H1 (cell line): ENCODE measurements around the gene SPATA33. TPM values are rescaled to one million over a fixed set of nuclear protein-coding genes. Genes with fewer than 3 reads are reported as not detected.

Source experiments
- CTCF ChIA-PET: fragments of 300-600 bp; sonication (Branson Sonifier 250); formaldehyde crosslinking; loops from one replicate; lab custom pipeline; 2021; ENCODE audit not compliant: partially characterized antibody; lab: Charles Lee
- POLR2A ChIA-PET: fragments of 300-600 bp; sonication (Branson Sonifier 250); formaldehyde crosslinking; loops from one replicate; lab custom pipeline; 2021; ENCODE audit warnings: inconsistent platforms; ENCODE audit not compliant: partially characterized antibody; lab: Charles Lee
- DNase-seq, 2 experiments: peaks; one replicate each; pipeline versions ENCODE4 v3.0.0 to v3.0.0-alpha.2; 2010 to 2022; ENCODE audit warnings: low spot score in 2 of 2, low read depth in 1 of 2, mixed read lengths in 1 of 2
- FAIRE-seq: peaks from 2 replicates; lab custom pipeline; 2011; peaks lifted over from hg19 to GRCh38; lab: Jason Lieb, UNC
- H2AFZ ChIP-seq: 2 replicates; pipeline ENCODE4 v1.8.1; 2012; ENCODE audit warnings: low read length, inconsistent platforms
- H2AK5ac ChIP-seq: 2 replicates; pipeline ENCODE4 v1.6.1; 2013; ENCODE audit warnings: low read depth, low read length
- H2BK120ac ChIP-seq: replicated peaks from 2 replicates; pipeline ENCODE3; 2013; ENCODE audit warnings: low read depth, low read length, inconsistent platforms
- H2BK12ac ChIP-seq: 2 replicates; pipeline ENCODE4 v1.6.1; 2013; ENCODE audit warnings: low read depth, low read length
- H2BK15ac ChIP-seq: 2 replicates; pipeline ENCODE4 v1.6.1; 2013; ENCODE audit warnings: low read length
- H2BK20ac ChIP-seq: 2 replicates; pipeline ENCODE4 v1.6.1; 2013; ENCODE audit warnings: low read length
- H2BK5ac ChIP-seq: 2 replicates; pipeline ENCODE4 v1.6.1; 2013; ENCODE audit warnings: low read depth, low read length
- H3K14ac ChIP-seq: 2 replicates; pipeline ENCODE4 v1.6.1; 2013; ENCODE audit warnings: inconsistent platforms; ENCODE audit not compliant: insufficient read length
- H3K18ac ChIP-seq: 2 replicates; pipeline ENCODE4 v1.6.1; 2013; ENCODE audit warnings: low read length; ENCODE audit errors: extremely low read depth
- H3K23ac ChIP-seq: 2 replicates; pipeline ENCODE4 v1.6.1; 2013; ENCODE audit warnings: inconsistent platforms; ENCODE audit not compliant: insufficient read length
- H3K23me2 ChIP-seq: 2 replicates; pipeline ENCODE4 v1.6.1; 2013; ENCODE audit warnings: low read depth, low read length
- H3K27ac ChIP-seq: 2 replicates; pipeline ENCODE4 v1.6.1; 2011; ENCODE audit warnings: low read depth, low read length, inconsistent platforms
- H3K27me3 ChIP-seq, 4 experiments: replicated peaks in 1 of 4; 1 replicate in 1 of 4; 2 replicates in 3 of 4; pipeline versions ENCODE4 v1.6.1 to v1.8.1; 2011 to 2013; ENCODE audit warnings: low read length in 3 of 4, mild to moderate bottlenecking in 3 of 4, inconsistent platforms in 2 of 4, mixed read lengths in 2 of 4, moderate library complexity in 1 of 4; ENCODE audit not compliant: control insufficient read depth in 3 of 4, insufficient read depth in 3 of 4; ENCODE audit errors: extremely low read depth in 1 of 4
- H3K36me3 ChIP-seq, 4 experiments: 2 replicates each; pipeline versions ENCODE4 v1.6.1 to v1.8.1; 2011 to 2013; ENCODE audit warnings: mild to moderate bottlenecking in 4 of 4, low read length in 3 of 4, moderate library complexity in 2 of 4, control low read depth in 1 of 4, inconsistent platforms in 1 of 4; ENCODE audit not compliant: insufficient read depth in 4 of 4, control insufficient read depth in 2 of 4
- H3K4ac ChIP-seq: replicated peaks from 2 replicates; pipeline ENCODE3; 2013; ENCODE audit warnings: low read length, low read depth, mixed read lengths, inconsistent platforms; ENCODE audit not compliant: insufficient read length
- H3K4me1 ChIP-seq, 4 experiments: replicated peaks in 1 of 4; 1 replicate in 1 of 4; 2 replicates in 3 of 4; pipeline versions ENCODE4 v1.6.1 to v1.8.1; 2011 to 2013; ENCODE audit warnings: low read length in 3 of 4, inconsistent platforms in 2 of 4, mixed read lengths in 1 of 4; ENCODE audit not compliant: insufficient read depth in 4 of 4, control insufficient read depth in 3 of 4
- H3K4me2 ChIP-seq, 2 experiments: 2 replicates each; pipeline versions ENCODE4 v1.6.1 to v1.8.1; 2011 to 2013; ENCODE audit warnings: low read depth in 2 of 2, low read length in 2 of 2, control low read depth in 1 of 2, inconsistent platforms in 1 of 2, mild to moderate bottlenecking in 1 of 2; ENCODE audit not compliant: insufficient read depth in 1 of 2
- H3K4me3 ChIP-seq, 4 experiments: fragments of 200-600, 300-600 bp in 1 of 4; sonication (generic), shearing (Covaris generic), sonication (Bioruptor Twin) in 1 of 4; 2 replicates each; pipeline versions ENCODE4 v1.5.1 to v1.8.1; 2011 to 2016; ENCODE audit warnings: low read length in 4 of 4, low read depth in 3 of 4, control low read depth in 2 of 4, inconsistent platforms in 2 of 4, mild to moderate bottlenecking in 2 of 4, mixed read lengths in 1 of 4, moderate library complexity in 1 of 4; ENCODE audit not compliant: insufficient read depth in 2 of 4; ENCODE audit errors: extremely low read depth in 1 of 4
- H3K56ac ChIP-seq: replicated peaks from 2 replicates; pipeline ENCODE3; 2013; ENCODE audit warnings: low read depth, mild to moderate bottlenecking, mixed read lengths, low read length, inconsistent platforms; ENCODE audit not compliant: insufficient read length
- H3K79me1 ChIP-seq: 2 replicates; pipeline ENCODE4 v1.6.1; 2013; ENCODE audit warnings: low read depth, low read length, control low read depth
- H3K79me2 ChIP-seq, 2 experiments: 2 replicates each; pipeline versions ENCODE4 v1.6.1 to v1.8.1; 2012 to 2013; ENCODE audit warnings: low read length in 2 of 2, mild to moderate bottlenecking in 2 of 2, inconsistent platforms in 1 of 2; ENCODE audit not compliant: insufficient read depth in 2 of 2, control insufficient read depth in 1 of 2
- H3K9ac ChIP-seq, 4 experiments: replicated peaks in 1 of 4; 1 replicate in 1 of 4; 2 replicates in 3 of 4; pipeline versions ENCODE4 v1.6.1 to v1.8.1; 2011 to 2013; ENCODE audit warnings: low read depth in 3 of 4, low read length in 3 of 4, control low read depth in 2 of 4, mild to moderate bottlenecking in 2 of 4, moderate library complexity in 2 of 4, inconsistent platforms in 1 of 4; ENCODE audit errors: extremely low read depth in 1 of 4
- H3K9me3 ChIP-seq, 2 experiments: 2 replicates each; pipeline versions ENCODE4 v1.6.1 to v1.8.1; 2012 to 2013; ENCODE audit warnings: mild to moderate bottlenecking in 2 of 2, moderate library complexity in 2 of 2, control low read depth in 1 of 2, inconsistent platforms in 1 of 2, low read depth in 1 of 2, low read length in 1 of 2, mixed read lengths in 1 of 2; ENCODE audit not compliant: insufficient read depth in 2 of 2
- H4K20me1 ChIP-seq, 2 experiments: replicated peaks in 1 of 2; 2 replicates each; pipeline versions ENCODE3 to v1.8.1; 2011 to 2013; ENCODE audit warnings: inconsistent platforms in 2 of 2, low read length in 2 of 2, mild to moderate bottlenecking in 1 of 2; ENCODE audit not compliant: insufficient read depth in 2 of 2, control insufficient read depth in 1 of 2
- H4K5ac ChIP-seq: 2 replicates; pipeline ENCODE4 v1.6.1; 2013; ENCODE audit warnings: low read length, low read depth, mixed read lengths, inconsistent platforms; ENCODE audit not compliant: insufficient read length
- H4K8ac ChIP-seq: 2 replicates; pipeline ENCODE4 v1.8.0; 2013; ENCODE audit warnings: mild to moderate bottlenecking, moderate library complexity, low read length, inconsistent platforms; ENCODE audit not compliant: insufficient read depth; ENCODE audit errors: extremely low read depth
- H4K91ac ChIP-seq: replicated peaks from 2 replicates; pipeline ENCODE3; 2013; ENCODE audit warnings: low read length, mixed read lengths, inconsistent platforms; ENCODE audit not compliant: insufficient read length
- CBX8 ChIP-seq: fragments of 300-800, 300-1000 bp; sonication (generic); IDR thresholded peaks from 2 replicates; pipeline ENCODE4 v1.7.1; 2016; ENCODE audit warnings: low read depth, low read length, borderline replicate concordance
- CTCF ChIP-seq, 3 experiments: IDR thresholded peaks; 1 replicate in 2 of 3; 2 replicates in 1 of 3; pipeline versions ENCODE4 v1.5.1 to v1.6.1; 2011; ENCODE audit warnings: low read length in 3 of 3, mild to moderate bottlenecking in 3 of 3, inconsistent platforms in 2 of 3, low read depth in 1 of 3, moderate library complexity in 1 of 3; ENCODE audit not compliant: insufficient read depth in 1 of 3; ENCODE audit errors: control extremely low read depth in 1 of 3
- POLR2A ChIP-seq, 2 experiments: IDR thresholded peaks; 1 replicate in 1 of 2; 2 replicates in 1 of 2; pipeline ENCODE4 v1.6.1; 2011; ENCODE audit warnings: low read depth in 2 of 2, low read length in 2 of 2, mild to moderate bottlenecking in 2 of 2; ENCODE audit errors: control extremely low read depth in 1 of 2
- SP2 ChIP-seq: IDR thresholded peaks from 2 replicates; pipeline ENCODE4 v1.6.1; 2012; ENCODE audit warnings: mild to moderate bottlenecking, low read length, inconsistent platforms
- SP4 ChIP-seq: IDR thresholded peaks from 2 replicates; pipeline ENCODE4 v1.6.1; 2012; ENCODE audit warnings: low read length, inconsistent platforms
- SRF ChIP-seq: IDR thresholded peaks from 2 replicates; pipeline ENCODE4 v1.6.1; 2011; ENCODE audit warnings: mild to moderate bottlenecking, low read depth, low read length, moderate library complexity
- WGBS, 2 experiments: shearing (Covaris generic) in 1 of 2; methylation state at CpG; one replicate each; pipeline versions ENCODE4 v1.1.6 to v1.1.7; 2013 to 2015; ENCODE audit warnings: low lambda C conversion rate in 2 of 2, mixed read lengths in 2 of 2, inconsistent platforms in 1 of 2, low coverage in 1 of 2, missing lambda C conversion rate in 1 of 2; ENCODE audit not compliant: insufficient replicate concordance in 2 of 2, insufficient coverage in 1 of 2, insufficient read length in 1 of 2; ENCODE audit errors: extremely low coverage in 1 of 2, missing lambda C conversion rate in 1 of 2; 5-methylcytosine and 5-hydroxymethylcytosine counted together
- polyA plus RNA-seq, 7 experiments: library from polyadenylated mRNA; depleted of rRNA in 3 of 7; stranded (reverse) in 5 of 7; unstranded in 2 of 7; fragments of >200 nt in 5 of 7; fragments of 200-250 nt in 2 of 7; gene quantifications; 1 replicate in 5 of 7; 2 replicates in 1 of 7; 4 replicates in 1 of 7; pipeline versions ENCODE4 v1.2.1 to v1.2.3, GENCODE V29; 2011 to 2013; ENCODE audit warnings: missing spikeins in 2 of 7, mixed read lengths in 2 of 7
- total RNA-seq: library from RNA; stranded (reverse); fragmentation: NEBNext Ultra II Directional; extraction: Animal tissue kit (Norgen Biotek cat#: 25700); gene quantifications from 2 replicates; pipeline ENCODE4 v1.2.1, GENCODE V29; 2021

SPATA33 gene
- total and polyA plus RNA-seq, 2 of the 8 experiments (the other 6 are each of a cell fraction or from before 2014, with no cell fraction given), result 5.4 to 16.9 TPM

GRCh38 chr16:89704281-89704680 is 46.6 kb downstream of the SPATA33 start:
- H4K8ac ChIP-seq, result no peak overlapping the region
- ChIA-PET POLR2A (interaction anchor here (1.0 to 16.7 kb wide), 2 partner anchors 16 to 26 kb away, joined by 5 to 193 read pairs; partner anchors contain the start of gene VPS9D1), CTCF (interaction anchor here (0.7 to 7.2 kb wide), 9 partner anchors 12 to 188 kb away, joined by 3 to 69 read pairs (median 4); no protein-coding TSS in a partner anchor)
- H3K4me1 ChIP-seq, result peaks cover 0 to 20% (median 9%) of the 10 kb centered on the region in 4 experiments; a peak in 6 of 7 replicates
- H3K23ac ChIP-seq, result no peak overlapping the region
- no peak overlapping the region for H3K4ac ChIP-seq
- no peak overlapping the region for H2BK12ac ChIP-seq
- peaks cover 0 to 9% (median 2%) of the 10 kb centered on the region in 4 experiments; a peak in 3 of 7 replicates for H3K27me3 ChIP-seq
- H2BK20ac ChIP-seq, result no peak overlapping the region
- H2AK5ac ChIP-seq, result no peak overlapping the region
- no peak overlapping the region for H3K18ac ChIP-seq
- H3K9ac ChIP-seq, result no peak overlapping the region
- no peak overlapping the region for H3K4me3 ChIP-seq
- peak overlapping the region; percentile 25 for H3K56ac ChIP-seq
- H3K79me1 ChIP-seq, result no peaks in the 10 kb centered on the region
- H2AFZ ChIP-seq, result no peak overlapping the region
- H2BK120ac ChIP-seq, result no peak overlapping the region
- whole genome bisulfite sequencing, 2 experiments, result 90% methylated on average over 13 of the region's 13 CpGs; no CpG with 5 or more reads in 1 of the 2 experiments
- H3K9me3 ChIP-seq, result no peaks in the 10 kb centered on the region
- H3K23me2 ChIP-seq, result peaks cover 13% of the 10 kb centered on the region; the same call in 1 of the 2 replicates
- no peak overlapping the region for H3K4me2 ChIP-seq
- H3K27ac ChIP-seq, result no peak overlapping the region
- no peaks in the 10 kb centered on the region for H3K79me2 ChIP-seq
- peaks cover 0 to 10% of the 10 kb centered on the region in 2 experiments for H4K20me1 ChIP-seq
- H4K91ac ChIP-seq, result no peak overlapping the region
- TF ChIP-seq SP2, result no peak
- TF ChIP-seq CTCF (IDR thresholded peaks at IDR 0.05; ENCODE audit: control extremely low read depth in 1 of 3, insufficient read depth in 1 of 3, low read depth in 1 of 3, low read length in 3 of 3), result peak in 1 of 3 experiments; percentile 20; a peak in 1 of 4 replicates
- no peak for TF ChIP-seq CBX8
- TF ChIP-seq SRF, result no peak
- TF ChIP-seq POLR2A (IDR thresholded peaks at IDR 0.05; ENCODE audit: control extremely low read depth in 1 of 2, low read depth in 2 of 2, low read length in 2 of 2), result no peak
- no peak for TF ChIP-seq SP4
- FAIRE-seq, result no peak
- no peak overlapping the region for H3K14ac ChIP-seq
- H4K5ac ChIP-seq, result no peak overlapping the region
- no peak overlapping the region for H2BK5ac ChIP-seq
- no peaks in the 10 kb centered on the region for H3K36me3 ChIP-seq
- no peak for DNase-seq
- peak overlapping the region; percentile 61; the same call in 1 of the 2 replicates for H2BK15ac ChIP-seq
